ENCODE results near the gene TMPRSS4. TPM values are rescaled to one million over a fixed set of nuclear protein-coding genes. Genes with fewer than 3 reads are reported as not detected.

TMPRSS4 gene
- total RNA-seq, 1 experiment from 2014 or later: not detected

DNA sequence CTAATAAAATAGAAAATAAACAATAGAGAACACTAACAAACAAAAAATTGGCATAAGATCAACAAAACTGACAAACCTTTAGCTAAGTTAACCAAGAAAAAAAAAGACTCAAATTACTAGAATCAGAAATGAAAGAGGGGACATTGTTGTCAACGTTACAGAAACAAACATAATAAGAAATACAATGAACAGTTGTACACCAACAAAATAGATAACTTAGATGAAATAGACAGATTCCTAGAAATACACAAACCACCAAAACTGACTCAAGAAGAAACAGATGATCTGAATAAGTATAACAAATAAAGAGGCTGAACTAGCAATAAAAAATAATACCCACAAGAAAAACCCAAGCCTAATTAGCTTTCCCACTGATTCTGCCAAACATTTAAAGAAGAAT, 34.7 kb upstream of the TMPRSS4 start:
- TF ChIP-seq, protein P1, sequence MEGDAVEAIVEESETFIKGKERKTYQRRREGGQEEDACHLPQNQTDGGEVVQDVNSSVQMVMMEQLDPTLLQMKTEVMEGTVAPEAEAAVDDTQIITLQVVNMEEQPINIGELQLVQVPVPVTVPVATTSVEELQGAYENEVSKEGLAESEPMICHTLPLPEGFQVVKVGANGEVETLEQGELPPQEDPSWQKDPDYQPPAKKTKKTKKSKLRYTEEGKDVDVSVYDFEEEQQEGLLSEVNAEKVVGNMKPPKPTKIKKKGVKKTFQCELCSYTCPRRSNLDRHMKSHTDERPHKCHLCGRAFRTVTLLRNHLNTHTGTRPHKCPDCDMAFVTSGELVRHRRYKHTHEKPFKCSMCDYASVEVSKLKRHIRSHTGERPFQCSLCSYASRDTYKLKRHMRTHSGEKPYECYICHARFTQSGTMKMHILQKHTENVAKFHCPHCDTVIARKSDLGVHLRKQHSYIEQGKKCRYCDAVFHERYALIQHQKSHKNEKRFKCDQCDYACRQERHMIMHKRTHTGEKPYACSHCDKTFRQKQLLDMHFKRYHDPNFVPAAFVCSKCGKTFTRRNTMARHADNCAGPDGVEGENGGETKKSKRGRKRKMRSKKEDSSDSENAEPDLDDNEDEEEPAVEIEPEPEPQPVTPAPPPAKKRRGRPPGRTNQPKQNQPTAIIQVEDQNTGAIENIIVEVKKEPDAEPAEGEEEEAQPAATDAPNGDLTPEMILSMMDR (IDR thresholded peaks at IDR 0.05; ENCODE audit: unreplicated experiment): no peak
- BruUV-seq (replicated peaks): no TSS peak
- Mint-ChIP-seq H3K27me3 (ENCODE audit: insufficient read depth, unreplicated experiment) (peaks cover 71% of the 10 kb centered on the region), H3K9me3 (ENCODE audit: unreplicated experiment) (no peaks in the 10 kb centered on the region), H3K36me3 (ENCODE audit: insufficient read depth, unreplicated experiment) (no peaks in the 10 kb centered on the region), H3K4me3 (ENCODE audit: unreplicated experiment) (no peak overlapping the region), H3K4me1 (ENCODE audit: insufficient read depth, unreplicated experiment) (peaks cover 11% of the 10 kb centered on the region), H3K27ac (ENCODE audit: low read depth, unreplicated experiment) (no peak overlapping the region)
- no peak for DNase-seq (ENCODE audit: unreplicated experiment)
- ChIA-PET CTCF (interaction anchor here (0.6 to 0.8 kb wide), 2 partner anchors 234 to 236 kb away, joined by 3 read pairs; no protein-coding TSS in a partner anchor), POLR2A (interaction anchor here (0.7 kb wide), 2 partner anchors 66 to 100 kb away, joined by 3 read pairs; no protein-coding TSS in a partner anchor)
- intact Hi-C loops (cut with micrococcal nuclease): no loop called here

DNA sequence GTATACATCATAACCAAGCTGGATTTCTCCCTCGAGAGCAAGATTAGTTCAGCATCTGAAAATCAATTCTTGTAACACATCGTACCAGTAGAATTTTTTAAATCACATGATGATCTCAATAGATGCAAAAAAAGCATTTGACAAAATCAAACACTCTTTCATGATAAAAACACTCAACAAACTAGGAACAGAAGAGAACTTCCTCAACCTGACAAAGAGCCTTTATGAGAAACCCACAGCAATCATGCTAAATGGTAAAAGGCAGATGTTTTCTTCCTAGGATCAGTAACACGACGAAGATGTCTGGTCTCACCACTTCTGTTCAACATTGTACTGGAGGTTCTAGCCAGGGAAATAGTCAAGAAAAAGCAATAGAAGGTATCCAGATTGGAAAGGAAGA, 34.1 kb upstream of the TMPRSS4 start:
- CTCF ChIA-PET: no interaction called here
- H3K27ac Mint-ChIP-seq (ENCODE audit: low read depth, unreplicated experiment): no peak overlapping the region
- TF ChIP-seq, protein P1 (IDR thresholded peaks at IDR 0.05; ENCODE audit: unreplicated experiment): no peak
- no peak for DNase-seq (ENCODE audit: unreplicated experiment)
- H3K4me1 Mint-ChIP-seq (ENCODE audit: insufficient read depth, unreplicated experiment): peaks cover 11% of the 10 kb centered on the region
- POLR2A ChIA-PET: no interaction called here
- no TSS peak for BruUV-seq (replicated peaks)
- no peak overlapping the region for H3K4me3 Mint-ChIP-seq (ENCODE audit: unreplicated experiment)
- H3K27me3 Mint-ChIP-seq (ENCODE audit: insufficient read depth, unreplicated experiment): peaks cover 67% of the 10 kb centered on the region
- H3K9me3 Mint-ChIP-seq (ENCODE audit: unreplicated experiment): no peaks in the 10 kb centered on the region
- intact Hi-C loops (cut with micrococcal nuclease): no loop called here
- no peaks in the 10 kb centered on the region for H3K36me3 Mint-ChIP-seq (ENCODE audit: insufficient read depth, unreplicated experiment)

DNA sequence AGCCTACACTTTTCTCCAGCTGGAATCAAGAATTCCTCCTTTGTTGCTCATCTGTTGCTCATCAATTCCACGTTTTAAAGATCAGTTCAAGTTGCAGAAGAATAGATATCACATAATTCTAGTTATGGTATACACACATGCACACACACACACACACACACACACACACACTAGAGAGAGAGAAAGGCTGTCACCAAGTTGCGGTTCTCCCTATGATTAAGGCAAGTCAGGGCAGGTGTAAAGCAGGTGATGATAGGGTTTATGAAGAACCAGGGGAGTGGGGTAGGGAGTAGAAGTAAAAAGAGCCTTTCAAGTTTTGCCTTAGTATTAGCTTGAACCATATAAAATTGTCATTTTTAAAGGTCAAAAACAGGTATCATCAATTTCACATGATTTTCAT, 31.7 kb upstream of the TMPRSS4 start:
- TF ChIP-seq, protein P1 (IDR thresholded peaks at IDR 0.05; ENCODE audit: unreplicated experiment): no peak
- peaks cover 57% of the 10 kb centered on the region for H3K27me3 Mint-ChIP-seq (ENCODE audit: insufficient read depth, unreplicated experiment)
- no peak overlapping the region for H3K27ac Mint-ChIP-seq (ENCODE audit: low read depth, unreplicated experiment)
- no peak overlapping the region for H3K4me3 Mint-ChIP-seq (ENCODE audit: unreplicated experiment)
- no TSS peak for BruUV-seq (replicated peaks)
- DNase-seq (ENCODE audit: unreplicated experiment): no peak
- H3K36me3 Mint-ChIP-seq (ENCODE audit: insufficient read depth, unreplicated experiment): no peaks in the 10 kb centered on the region
- peaks cover 11% of the 10 kb centered on the region for H3K4me1 Mint-ChIP-seq (ENCODE audit: insufficient read depth, unreplicated experiment)
- CTCF ChIA-PET: interaction anchor here (0.6 to 1.2 kb wide), 2 partner anchors 9 to 131 kb away, joined by 3 to 6 read pairs; no protein-coding TSS in a partner anchor
- no peaks in the 10 kb centered on the region for H3K9me3 Mint-ChIP-seq (ENCODE audit: unreplicated experiment)
- intact Hi-C loops (cut with micrococcal nuclease): no loop called here
- POLR2A ChIA-PET: no interaction called here

DNA sequence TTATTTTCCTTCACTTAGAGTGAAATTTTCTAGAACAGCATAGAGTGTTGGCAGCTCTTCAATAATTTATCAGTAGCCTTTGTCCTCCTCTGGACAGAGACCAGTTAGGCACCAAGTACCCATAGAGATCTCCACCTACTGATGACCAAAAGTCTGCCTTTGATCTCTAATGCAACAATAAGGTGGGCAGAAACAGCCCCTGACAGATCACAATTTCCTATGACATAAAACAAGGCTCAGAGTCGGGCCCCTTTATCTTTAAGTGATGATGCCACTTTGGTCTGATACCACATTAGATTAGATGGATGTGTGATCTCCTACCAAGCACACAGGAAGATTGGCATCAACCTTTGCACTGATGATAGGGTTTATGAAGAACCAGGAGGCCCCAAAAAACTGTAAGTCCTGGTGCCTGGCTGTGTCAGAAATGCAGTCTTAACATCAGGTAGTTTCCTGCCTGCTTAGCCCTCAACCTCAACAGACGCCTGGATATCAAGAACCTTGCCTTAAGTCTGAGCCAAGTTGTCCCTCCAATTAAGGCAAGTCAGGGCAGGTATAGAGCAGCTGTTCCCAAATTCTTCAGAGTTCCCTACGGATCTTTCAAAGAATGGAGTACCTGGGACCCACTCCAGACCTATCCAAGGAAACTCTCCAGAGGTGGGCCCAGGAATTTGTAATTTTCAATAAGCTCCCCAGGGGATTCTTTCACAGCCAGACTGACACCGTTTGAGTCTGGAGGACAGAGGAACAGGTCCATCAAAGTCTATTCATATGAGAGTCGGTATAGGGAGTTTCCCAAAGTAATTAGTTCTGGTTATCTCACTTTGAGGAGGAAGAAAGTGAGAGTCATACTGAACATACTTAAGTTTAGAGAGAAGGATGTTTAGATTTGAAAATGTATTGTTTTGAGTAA, 30.6 kb upstream of the TMPRSS4 start:
- no peak for DNase-seq (ENCODE audit: unreplicated experiment)
- TF ChIP-seq, protein P1 (IDR thresholded peaks at IDR 0.05; ENCODE audit: unreplicated experiment): no peak
- ChIA-PET POLR2A (interaction anchor here (0.6 kb wide), 1 partner anchor 15 kb away, joined by 4 read pairs; no protein-coding TSS in a partner anchor), CTCF (interaction anchor here (0.6 to 0.8 kb wide), 2 partner anchors 12 to 620 kb away, joined by 5 to 6 read pairs; no protein-coding TSS in a partner anchor)
- Mint-ChIP-seq H3K9me3 (ENCODE audit: unreplicated experiment) (no peaks in the 10 kb centered on the region), H3K36me3 (ENCODE audit: insufficient read depth, unreplicated experiment) (no peaks in the 10 kb centered on the region), H3K4me1 (ENCODE audit: insufficient read depth, unreplicated experiment) (peaks cover 11% of the 10 kb centered on the region), H3K4me3 (ENCODE audit: unreplicated experiment) (no peak overlapping the region), H3K27me3 (ENCODE audit: insufficient read depth, unreplicated experiment) (peaks cover 62% of the 10 kb centered on the region), H3K27ac (ENCODE audit: low read depth, unreplicated experiment) (no peak overlapping the region)
- intact Hi-C loops (cut with micrococcal nuclease): no loop called here
- BruUV-seq (replicated peaks): no TSS peak

All from MCF 10A (cell line).